HG03575 (cell line): ENCODE data around the gene TMEM132D.

ENCODE experiments used
- ATAC-seq: cut with Tn5 transposase; IDR thresholded peaks from one replicate; pipeline ENCODE4 v1.9.1; 2021; ENCODE audit not compliant: unreplicated experiment, insufficient number of reproducible peaks, low FRiP score; ENCODE audit errors: extremely low read depth

TMEM132D gene

GRCh38 chr12:129617849-129618248 is 286.0 kb downstream of the TMEM132D start:
- ATAC-seq = no peak

GRCh38 chr12:129615001-129615400 is 288.8 kb downstream of the TMEM132D start:
- ATAC-seq = no peak

DNA sequence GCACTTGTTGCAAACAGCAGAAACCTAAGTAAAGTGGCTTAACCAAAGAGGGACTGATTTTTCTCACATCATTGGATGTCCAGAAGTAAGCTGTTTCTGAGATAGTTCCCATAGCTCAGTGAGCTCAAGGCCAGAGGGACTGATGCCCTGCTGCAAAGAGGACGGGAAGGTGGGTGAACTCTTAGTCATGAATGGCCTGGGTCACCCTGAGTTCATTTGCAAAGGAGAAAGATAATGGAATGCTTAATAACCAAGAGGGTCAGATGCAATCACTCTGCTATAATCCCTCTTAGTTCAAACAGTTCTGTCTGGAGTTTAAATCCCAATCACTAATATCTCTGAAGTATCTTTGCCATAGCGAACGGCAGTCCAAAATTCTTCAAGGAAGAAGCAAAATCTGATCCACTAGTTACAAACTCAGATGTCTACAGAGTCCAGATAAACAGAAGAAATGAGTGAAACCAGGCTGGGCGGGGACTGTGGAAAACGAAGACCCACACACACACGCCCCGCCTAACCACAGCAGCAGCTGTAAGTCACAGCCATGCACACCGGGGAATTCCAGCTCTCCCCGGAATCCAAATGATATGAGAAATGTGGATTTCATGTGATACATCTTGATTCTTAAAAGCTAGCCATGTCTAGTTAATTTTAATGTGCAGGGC is 289.5 kb downstream of the TMEM132D start:
- no peak for ATAC-seq

- no peak for ATAC-seq
Measured at GRCh38 chr12:129613314-129613713, 290.5 kb downstream of the TMEM132D start.

- no peak for ATAC-seq
Measured at GRCh38 chr12:129610601-129611120, 293.2 kb downstream of the TMEM132D start.

GRCh38 chr12:129607756-129608155 is 296.1 kb downstream of the TMEM132D start:
- ATAC-seq = no peak

GRCh38 chr12:129607301-129607700 is 296.5 kb downstream of the TMEM132D start:
- ATAC-seq = no peak

DNA sequence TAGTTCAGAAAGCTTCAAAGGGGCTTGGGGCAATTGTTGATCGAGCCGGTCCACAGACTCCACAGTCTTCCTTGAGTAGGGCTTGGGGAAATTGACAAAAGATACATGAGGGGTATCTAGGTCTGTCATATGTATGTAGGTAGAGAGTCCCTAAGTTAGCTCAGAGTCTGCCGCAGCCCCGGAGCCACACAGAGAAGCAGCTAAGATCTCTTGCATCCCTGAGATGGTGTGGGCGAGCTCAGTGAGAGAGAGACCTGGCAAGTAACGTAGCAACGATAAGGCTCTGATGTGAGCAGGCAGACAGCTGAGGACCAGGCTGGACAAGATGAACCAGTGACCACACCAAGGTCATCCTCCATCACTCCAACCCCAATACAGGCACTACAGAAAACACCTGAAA is 297.6 kb downstream of the TMEM132D start:
- no peak for ATAC-seq

GRCh38 chr12:129605666-129606065 is 298.2 kb downstream of the TMEM132D start:
- no peak for ATAC-seq

- no peak for ATAC-seq
Measured at GRCh38 chr12:129604506-129604905, 299.3 kb downstream of the TMEM132D start.

- ATAC-seq = no peak
Measured at GRCh38 chr12:129599406-129599805, 304.4 kb downstream of the TMEM132D start.

GRCh38 chr12:129594098-129594497 is 309.7 kb downstream of the TMEM132D start:
- ATAC-seq = no peak

DNA sequence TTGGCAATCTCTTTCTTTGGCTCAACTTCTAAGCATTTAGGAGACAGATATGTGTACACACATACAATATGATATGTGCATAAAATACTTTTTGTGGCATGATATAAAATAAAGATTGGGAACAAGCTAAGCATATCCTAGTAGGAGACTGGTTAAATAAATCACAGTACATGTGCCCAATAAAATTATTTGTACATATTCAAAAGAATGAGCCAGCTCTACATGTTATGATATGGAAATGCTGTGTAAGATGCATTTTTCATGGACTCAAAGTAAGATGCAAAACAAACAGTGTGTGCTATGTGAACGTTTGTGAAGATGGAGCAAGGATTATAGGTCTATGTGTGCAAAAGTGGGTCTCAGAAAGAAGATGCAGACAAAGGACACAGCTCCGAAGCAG is 311.4 kb downstream of the TMEM132D start:
- no peak for ATAC-seq

GRCh38 chr12:129589503-129589902 is 314.3 kb downstream of the TMEM132D start:
- no peak for ATAC-seq

DNA sequence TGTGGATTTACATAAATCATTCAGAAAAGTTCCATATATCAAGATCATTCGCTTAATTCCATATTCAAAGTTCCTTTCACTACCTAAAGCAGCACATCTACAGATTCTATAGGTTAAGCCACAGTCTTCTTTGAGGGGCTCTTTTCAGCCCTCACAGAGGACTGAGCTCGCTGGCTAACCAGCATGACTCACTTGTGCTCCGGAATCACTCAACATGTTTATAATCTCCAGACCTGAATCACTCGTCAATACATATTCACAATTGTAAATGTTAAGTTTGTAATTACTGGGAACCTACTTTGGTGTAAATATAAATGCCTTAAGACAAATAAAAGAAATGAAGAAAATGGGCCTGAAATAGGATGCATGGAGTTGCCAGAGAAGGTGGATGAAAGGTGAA is 315.7 kb downstream of the TMEM132D start:
- ATAC-seq = no peak

GRCh38 chr12:129585296-129585695 is 318.5 kb downstream of the TMEM132D start:
- ATAC-seq = no peak

DNA sequence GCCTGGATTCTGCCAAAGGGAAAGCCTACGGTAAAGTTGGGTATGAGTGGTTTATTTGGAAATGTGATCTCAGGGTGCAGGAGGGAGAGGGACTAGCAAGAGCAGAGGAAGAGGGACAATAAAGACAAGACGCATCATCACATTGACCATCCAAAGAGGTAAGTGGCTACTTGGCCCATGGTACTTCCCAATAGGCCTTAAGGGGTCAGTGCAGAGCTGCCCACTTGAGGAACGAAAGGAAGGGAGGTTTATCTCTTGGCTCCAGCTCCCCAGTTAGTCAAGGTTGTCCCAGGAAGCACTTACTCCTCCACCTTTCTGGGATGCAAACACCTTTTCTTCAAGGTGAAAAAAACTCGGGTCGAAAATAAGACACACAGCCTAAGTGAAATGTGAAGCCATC is 323.9 kb downstream of the TMEM132D start:
- ATAC-seq = no peak

- ATAC-seq = no peak
Measured at GRCh38 chr12:129571901-129572494, 331.8 kb downstream of the TMEM132D start.

GRCh38 chr12:129570796-129571400 is 332.9 kb downstream of the TMEM132D start:
- ATAC-seq = no peak

DNA sequence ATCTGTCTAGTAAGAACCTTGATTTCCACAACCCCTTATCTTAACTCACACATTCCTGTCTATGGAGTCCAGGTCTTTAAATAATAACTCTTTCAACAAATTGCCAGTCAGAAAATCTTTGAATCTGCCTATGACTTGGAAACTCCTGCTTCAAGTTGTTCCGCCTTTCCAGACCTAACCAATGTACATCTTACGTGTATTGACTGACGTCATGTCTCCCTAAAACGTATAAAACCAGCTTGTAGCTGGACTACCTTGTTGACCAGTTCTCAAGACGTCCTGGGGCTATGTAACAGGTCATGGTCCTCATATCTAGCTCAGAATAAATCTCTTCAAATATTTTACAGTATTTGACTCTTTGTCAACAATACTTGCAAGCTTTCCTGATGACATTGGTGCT is 337.0 kb downstream of the TMEM132D start:
- no peak for ATAC-seq
